RWPE2 (cell line): ENCODE results near the gene FHL3.
A peak's percentile ranks its signal among the peaks of the same experiment; 100 is the strongest.
"Not testable (repeated sequence)": the region's sequence is repeated elsewhere in the genome, so short reads cannot be mapped to it uniquely, and the experiment has no call there.

Experiments
- ATAC-seq: fragments of 200-7000 bp; cut with Tn5 transposase; 3 replicates; pipeline ENCODE4 v1.9.1; 2021; ENCODE audit warnings: low read depth
- DNase-seq: peaks from one replicate; pipeline ENCODE4 v3.0.0-alpha.2; 2020; ENCODE audit warnings: low spot score
- H3K27ac ChIP-seq: fragments of 450-650 bp; 2 replicates; pipeline ENCODE4 v1.5.1; 2017; ENCODE audit warnings: mild to moderate bottlenecking; ENCODE audit not compliant: poor library complexity, severe bottlenecking
- H3K27me3 ChIP-seq: fragments of 250-450 bp; sonication (Bioruptor Pico); 2 replicates; pipeline ENCODE4 v1.5.1; 2021; ENCODE audit warnings: mild to moderate bottlenecking, moderate library complexity; ENCODE audit not compliant: insufficient read depth, poor library complexity, severe bottlenecking
- H3K36me3 ChIP-seq: fragments of 250-450 bp; sonication (Bioruptor Pico); 2 replicates; pipeline ENCODE4 v1.5.1; 2020; ENCODE audit warnings: low read depth, mild to moderate bottlenecking, moderate library complexity
- H3K4me1 ChIP-seq: fragments of 250-450 bp; sonication (Bioruptor Pico); 2 replicates; pipeline ENCODE4 v1.5.1; 2021; ENCODE audit warnings: mild to moderate bottlenecking, moderate library complexity; ENCODE audit not compliant: insufficient read depth, poor library complexity, severe bottlenecking
- H3K4me3 ChIP-seq: fragments of 250-450 bp; sonication (Bioruptor Pico); 2 replicates; pipeline ENCODE4 v1.5.1; 2021; ENCODE audit warnings: mild to moderate bottlenecking, moderate library complexity; ENCODE audit not compliant: severe bottlenecking
- H3K9me3 ChIP-seq: fragments of 250-450 bp; sonication (Bioruptor Pico); 2 replicates; pipeline ENCODE4 v1.5.1; 2021; ENCODE audit warnings: mild to moderate bottlenecking, moderate library complexity; ENCODE audit not compliant: severe bottlenecking
- CTCF ChIP-seq: fragments of 450-650 bp; IDR thresholded peaks from one replicate; pipeline ENCODE4 v1.5.1; 2017; ENCODE audit warnings: mild to moderate bottlenecking, moderate library complexity; ENCODE audit not compliant: poor library complexity, severe bottlenecking

Gene FHL3

GRCh38 chr1:38039331-38040088 is 34.2 kb upstream of the FHL3 start:
- Histone ChIP-seq H3K27me3 (peaks cover 22% of the 10 kb centered on the region), H3K4me1 (no peaks in the 10 kb centered on the region), H3K27ac (no peak overlapping the region), H3K4me3 (no peak overlapping the region), H3K9me3 (no peaks in the 10 kb centered on the region), H3K36me3 (no peaks in the 10 kb centered on the region)
- no peak for TF ChIP-seq CTCF
- ATAC-seq (no peak), DNase-seq (no peak)

- no peaks in the 10 kb centered on the region for H3K36me3 ChIP-seq
- H3K4me3 ChIP-seq, result no peak overlapping the region
- H3K9me3 ChIP-seq, result no peaks in the 10 kb centered on the region
- ATAC-seq, result peak; percentile 80
- H3K27me3 ChIP-seq, result peaks cover 16% of the 10 kb centered on the region
- no peak for DNase-seq
- no peaks in the 10 kb centered on the region for H3K4me1 ChIP-seq
- TF ChIP-seq CTCF, result no peak
- no peak overlapping the region for H3K27ac ChIP-seq
Observed at GRCh38 chr1:38038861-38039260, 33.5 kb upstream of the FHL3 start.

GRCh38 chr1:38037221-38037939 is 32.1 kb upstream of the FHL3 start:
- TF ChIP-seq CTCF, result peak; percentile 26
- H3K4me3 ChIP-seq, result no peak overlapping the region
- H3K9me3 ChIP-seq, result no peaks in the 10 kb centered on the region
- ATAC-seq (no peak), DNase-seq (no peak)
- H3K27me3 ChIP-seq, result peaks cover under 1% of the 10 kb centered on the region
- no peaks in the 10 kb centered on the region for H3K36me3 ChIP-seq
- H3K4me1 ChIP-seq, result no peaks in the 10 kb centered on the region
- H3K27ac ChIP-seq, result no peak overlapping the region

- no peaks in the 10 kb centered on the region for H3K36me3 ChIP-seq
- H3K9me3 ChIP-seq, result no peaks in the 10 kb centered on the region
- no peak for ATAC-seq
- no peak for DNase-seq
- TF ChIP-seq CTCF, result no peak
- no peak overlapping the region for H3K4me3 ChIP-seq
- H3K4me1 ChIP-seq, result peaks cover 10% of the 10 kb centered on the region
- no peak overlapping the region for H3K27ac ChIP-seq
- no peaks in the 10 kb centered on the region for H3K27me3 ChIP-seq
Observed at GRCh38 chr1:38034871-38035270, 29.6 kb upstream of the FHL3 start.

- H3K27me3 ChIP-seq, H3K4me3 ChIP-seq, H3K9me3 ChIP-seq, H3K36me3 ChIP-seq, DNase-seq, H3K27ac ChIP-seq, ATAC-seq: not testable (repeated sequence)
- H3K4me1 ChIP-seq, result peaks cover 29% of the 10 kb centered on the region
Observed at GRCh38 chr1:38032992-38033391, 27.7 kb upstream of the FHL3 start.
